ENCODE data around the gene SBDS. TPM values are rescaled to one million over a fixed set of nuclear protein-coding genes. Genes with fewer than 3 reads are reported as not detected.
"Not testable (repeated sequence)": the region's sequence is repeated elsewhere in the genome, so short reads cannot be mapped to it uniquely, and the experiment has no call there.

Gene SBDS
- polyA plus RNA-seq, 3 donors, result 31.7 to 101 (median 34.8) TPM

- H3K4me1 Mint-ChIP-seq, result peaks cover 13% of the 10 kb centered on the region
- not testable (repeated sequence) for H3K27me3 Mint-ChIP-seq (ENCODE audit: low read depth in 3 of 3)
- H3K36me3 ChIP-seq (replicated peaks in 1 of 2; ENCODE audit: control insufficient read depth in 1 of 2, insufficient read depth in 2 of 2, low read length in 2 of 2), result peaks cover 43 to 90% of the 10 kb centered on the region in 2 donors
Observed at GRCh38 chr7:67014076-67014622, 18.8 kb upstream of the SBDS start.

GRCh38 chr7:67009677-67010076 lies 14.3 kb upstream of the SBDS start:
- H3K27me3 Mint-ChIP-seq (ENCODE audit: low read depth in 3 of 3); H3K9me3 ChIP-seq (replicated peaks in 1 of 2; ENCODE audit: control insufficient read depth in 1 of 2, insufficient read depth in 1 of 2, low read length in 2 of 2); H3K9ac ChIP-seq (ENCODE audit: insufficient read depth, low read length, poor library complexity, severe bottlenecking); H3K4me1 Mint-ChIP-seq; DNase-seq; H3K27ac ChIP-seq (ENCODE audit: low read depth in 1 of 2, low read length in 2 of 2); H3K4me3 Mint-ChIP-seq; intact Hi-C loops (cut with micrococcal nuclease); H3K4me3 ChIP-seq (replicated peaks in 1 of 3; ENCODE audit: low read depth in 2 of 3, low read length in 3 of 3); H3K27ac Mint-ChIP-seq; H3K27me3 ChIP-seq (ENCODE audit: control insufficient read depth in 2 of 2, insufficient read depth in 2 of 2, low read length in 2 of 2); H3K4me2 ChIP-seq (replicated peaks; ENCODE audit: extremely low read depth, low read length, poor library complexity, severe bottlenecking); H3K9me3 Mint-ChIP-seq; H4K20me1 ChIP-seq (ENCODE audit: insufficient read depth, low read length); H3K79me2 ChIP-seq (ENCODE audit: insufficient read depth, low read length); H3K4me1 ChIP-seq (ENCODE audit: control insufficient read depth in 1 of 2, insufficient read depth in 2 of 2, low read length in 2 of 2); H2AFZ ChIP-seq (ENCODE audit: insufficient read depth, low read depth, low read length, poor library complexity, severe bottlenecking): not testable (repeated sequence)
- H3K36me3 Mint-ChIP-seq, result peaks cover 73 to 95% of the 10 kb centered on the region in 2 donors
- H3K36me3 ChIP-seq (replicated peaks in 1 of 2; ENCODE audit: control insufficient read depth in 1 of 2, insufficient read depth in 2 of 2, low read length in 2 of 2), result peaks cover 53 to 88% of the 10 kb centered on the region in 2 donors
- WGBS (ENCODE audit: insufficient coverage), result 83% methylated on average over 1 of the region's 3 CpGs

More at GRCh38 chr7:67014076-67014622, 18.8 kb upstream of the SBDS start:
- H3K27ac Mint-ChIP-seq, result peak overlapping the region in 4 of 7 donors; percentile 33 to 53 (median 48)
- H3K9me3 Mint-ChIP-seq; H3K4me2 ChIP-seq (replicated peaks; ENCODE audit: extremely low read depth, low read length, poor library complexity, severe bottlenecking); H3K4me3 ChIP-seq (replicated peaks in 1 of 3; ENCODE audit: low read depth in 2 of 3, low read length in 3 of 3); H3K9ac ChIP-seq (ENCODE audit: insufficient read depth, low read length, poor library complexity, severe bottlenecking); DNase-seq; H3K4me3 Mint-ChIP-seq; H3K9me3 ChIP-seq (replicated peaks in 1 of 2; ENCODE audit: control insufficient read depth in 1 of 2, insufficient read depth in 1 of 2, low read length in 2 of 2); H2AFZ ChIP-seq (ENCODE audit: insufficient read depth, low read depth, low read length, poor library complexity, severe bottlenecking); H3K27me3 ChIP-seq (ENCODE audit: control insufficient read depth in 2 of 2, insufficient read depth in 2 of 2, low read length in 2 of 2); H3K79me2 ChIP-seq (ENCODE audit: insufficient read depth, low read length); intact Hi-C loops (cut with micrococcal nuclease); H3K4me1 ChIP-seq (ENCODE audit: control insufficient read depth in 1 of 2, insufficient read depth in 2 of 2, low read length in 2 of 2); H4K20me1 ChIP-seq (ENCODE audit: insufficient read depth, low read length): not testable (repeated sequence)
- peak overlapping the region in 1 of 2 donors; percentile 20 for H3K27ac ChIP-seq (ENCODE audit: low read depth in 1 of 2, low read length in 2 of 2)
- H3K36me3 Mint-ChIP-seq, result peaks cover 66 to 94% of the 10 kb centered on the region in 2 donors
- WGBS (ENCODE audit: insufficient coverage), result 85% methylated on average over 3 of the region's 9 CpGs

GRCh38 chr7:67008260-67008659 lies 12.9 kb upstream of the SBDS start:
- Mint-ChIP-seq H3K4me1 (no peaks in the 10 kb centered on the region), H3K27me3 (ENCODE audit: low read depth in 3 of 3) (no peaks in the 10 kb centered on the region)

More at GRCh38 chr7:67008260-67008659, 12.9 kb upstream of the SBDS start:
- H3K9me3 Mint-ChIP-seq, result no peaks in the 10 kb centered on the region
- TF ChIP-seq CTCF (IDR thresholded peaks at IDR 0.05), result no peak
- intact Hi-C loops (cut with micrococcal nuclease), result no loop called here
- no peak overlapping the region for H3K9ac ChIP-seq (ENCODE audit: insufficient read depth, low read length, poor library complexity, severe bottlenecking)
- no peak overlapping the region for H2AFZ ChIP-seq (ENCODE audit: insufficient read depth, low read depth, low read length, poor library complexity, severe bottlenecking)
- WGBS (ENCODE audit: insufficient coverage), result 100% methylated on average over 1 of the region's 4 CpGs
- no peaks in the 10 kb centered on the region for H4K20me1 ChIP-seq (ENCODE audit: insufficient read depth, low read length)
- H3K36me3 ChIP-seq (replicated peaks in 1 of 2; ENCODE audit: control insufficient read depth in 1 of 2, insufficient read depth in 2 of 2, low read length in 2 of 2), result peaks cover 48 to 87% of the 10 kb centered on the region in 2 donors
- H3K4me3 ChIP-seq (replicated peaks in 1 of 3; ENCODE audit: low read depth in 2 of 3, low read length in 3 of 3), result no peak overlapping the region
- peaks cover 67 to 90% of the 10 kb centered on the region in 2 donors for H3K36me3 Mint-ChIP-seq
- H3K4me2 ChIP-seq (replicated peaks; ENCODE audit: extremely low read depth, low read length, poor library complexity, severe bottlenecking), result no peak overlapping the region
- H3K9me3 ChIP-seq (replicated peaks in 1 of 2; ENCODE audit: control insufficient read depth in 1 of 2, insufficient read depth in 1 of 2, low read length in 2 of 2), result no peaks in the 10 kb centered on the region
- no peaks in the 10 kb centered on the region for H3K79me2 ChIP-seq (ENCODE audit: insufficient read depth, low read length)
- H3K27me3 ChIP-seq (ENCODE audit: control insufficient read depth in 2 of 2, insufficient read depth in 2 of 2, low read length in 2 of 2), result no peaks in the 10 kb centered on the region
- no peaks in the 10 kb centered on the region for H3K4me1 ChIP-seq (ENCODE audit: control insufficient read depth in 1 of 2, insufficient read depth in 2 of 2, low read length in 2 of 2)
- no peak for DNase-seq
- no peak overlapping the region for H3K27ac Mint-ChIP-seq
- no peak overlapping the region for H3K4me3 Mint-ChIP-seq
- no peak overlapping the region for H3K27ac ChIP-seq (ENCODE audit: low read depth in 1 of 2, low read length in 2 of 2)
